GM12874 (cell line): Measurements from ENCODE around the gene RETREG1.

Experiments
- CTCF ChIP-seq: IDR thresholded peaks from 2 replicates; pipeline ENCODE4 v1.5.1; 2011; ENCODE audit warnings: low read depth, mild to moderate bottlenecking, control low read depth, low read length, moderate library complexity; ENCODE audit not compliant: insufficient read depth

The RETREG1 gene

DNA sequence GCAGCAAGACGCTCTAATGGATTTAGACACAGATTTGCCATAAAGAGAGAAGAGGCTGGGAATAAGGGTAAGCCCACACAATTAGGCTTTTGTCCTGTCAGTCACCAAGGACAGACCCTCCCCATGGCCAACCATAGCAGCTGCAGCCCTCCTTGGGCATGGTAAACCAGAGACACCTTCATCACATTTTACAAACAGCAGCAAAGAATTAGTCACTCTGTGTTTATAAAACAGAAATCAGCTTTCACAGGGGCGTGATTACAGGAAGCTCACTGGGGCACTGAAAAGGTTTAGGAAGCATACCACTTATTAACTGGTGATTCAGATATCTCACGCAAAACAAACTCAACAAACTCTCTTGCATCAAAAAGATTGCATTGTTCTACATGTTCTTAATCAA, 113.9 kb downstream of the RETREG1 start:
- no peak for TF ChIP-seq CTCF

DNA sequence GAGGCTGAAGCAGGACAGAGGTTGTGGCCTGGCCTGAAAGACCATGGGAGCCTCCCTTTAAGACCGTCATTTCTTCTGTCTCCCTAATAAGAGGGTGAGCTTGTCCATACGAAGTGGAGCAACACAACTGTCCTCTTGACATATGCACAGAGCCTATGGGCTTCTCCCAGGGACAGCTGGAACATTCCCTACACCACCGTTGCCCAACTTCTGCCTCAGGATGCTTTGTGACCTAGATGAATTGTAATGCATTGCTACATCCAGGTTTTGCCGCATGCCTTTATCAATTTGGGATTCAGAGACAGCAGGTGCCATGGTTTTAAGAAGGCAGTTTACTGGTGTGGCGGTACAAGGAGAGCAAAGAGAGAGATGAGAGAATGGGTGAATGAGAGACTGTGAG, 116.8 kb downstream of the RETREG1 start:
- no peak for TF ChIP-seq CTCF

- no peak for TF ChIP-seq CTCF
Measured at GRCh38 chr5:16497546-16497945, 119.3 kb downstream of the RETREG1 start.

DNA sequence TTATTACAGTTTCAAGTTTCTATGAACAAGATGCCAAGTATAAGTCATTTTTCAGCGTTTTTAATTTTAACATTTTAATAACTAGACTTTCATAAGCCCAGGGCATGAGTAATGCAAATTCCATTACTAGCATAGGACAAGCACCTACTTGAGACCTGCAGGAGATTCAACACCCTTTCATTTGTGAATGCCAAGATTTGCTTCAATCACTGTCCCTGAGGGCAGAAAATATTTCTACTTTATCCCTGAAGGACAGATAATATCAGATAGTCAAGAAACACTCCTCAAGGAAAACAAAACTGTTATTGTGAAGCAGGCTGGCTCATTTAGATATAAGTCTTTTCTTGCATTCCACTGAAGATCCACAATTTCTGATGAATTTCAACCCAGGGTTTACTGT, 123.5 kb downstream of the RETREG1 start:
- no peak for TF ChIP-seq CTCF

DNA sequence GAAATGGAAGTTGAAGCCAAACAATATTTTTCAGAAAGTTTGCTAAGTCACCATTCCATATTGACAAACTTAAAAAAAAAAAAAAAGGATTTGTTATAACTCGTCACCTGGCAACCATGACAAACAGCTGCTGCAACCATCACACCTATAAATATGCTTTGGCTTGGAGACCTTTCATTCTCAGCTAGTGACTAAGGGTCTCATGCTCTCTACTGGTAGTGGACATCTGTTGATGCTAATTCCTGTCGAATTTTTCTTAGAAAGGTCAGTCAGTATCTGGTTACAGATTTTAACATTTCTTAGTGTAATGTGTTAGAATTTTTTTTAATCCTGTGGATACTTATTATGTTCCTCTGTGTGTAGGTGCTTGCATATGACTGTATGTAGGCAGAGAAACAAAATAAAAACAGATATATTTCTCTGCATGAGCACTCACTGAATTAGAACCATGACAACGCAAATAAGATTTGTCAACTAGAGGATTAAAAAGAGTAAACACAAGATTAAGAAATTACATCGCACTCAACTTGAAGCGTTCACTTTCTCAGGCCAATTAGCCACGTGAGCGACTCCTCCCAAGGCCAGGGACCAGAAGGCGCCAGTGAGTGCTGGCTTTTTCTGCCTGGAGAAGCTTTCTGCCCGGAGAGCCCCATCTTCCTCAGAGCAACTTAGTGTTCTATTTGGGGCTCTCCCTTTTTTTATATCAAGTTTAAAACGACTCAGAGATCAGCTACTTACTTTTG, 124.2 kb downstream of the RETREG1 start:
- TF ChIP-seq CTCF: no peak

DNA sequence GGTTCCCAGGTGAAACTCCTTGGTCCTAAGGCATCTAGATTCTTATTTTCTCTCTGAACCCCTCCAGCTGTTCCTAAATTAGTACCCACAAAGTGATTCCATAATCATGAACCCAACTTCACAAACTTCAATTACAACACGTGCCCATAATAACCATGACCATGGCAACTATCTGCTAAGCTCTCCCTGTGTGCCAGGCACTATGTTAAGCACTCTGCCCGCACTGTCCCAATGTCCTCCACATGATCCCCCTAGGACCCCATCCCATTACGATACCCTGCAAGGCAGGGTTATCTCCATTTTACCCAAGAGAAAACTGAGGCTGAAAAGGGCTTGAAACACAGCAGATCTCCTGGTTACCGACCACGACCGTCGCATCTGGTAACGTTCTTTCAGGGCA, 125.9 kb downstream of the RETREG1 start:
- no peak for TF ChIP-seq CTCF

GRCh38 chr5:16489322-16489791, 127.4 kb downstream of the RETREG1 start:
- peak; percentile 38; the same call in 1 of the 2 replicates for TF ChIP-seq CTCF
